IMR-90 (cell line): ENCODE data around the gene RBM28. TPM values are rescaled to one million over a fixed set of nuclear protein-coding genes. Genes with fewer than 3 reads are reported as not detected.

Source experiments
- microRNA-seq, 2 experiments: library from miRNA; stranded (forward) in 1 of 2; unstranded in 1 of 2; fragments of 10-50 nt in 1 of 2; fragments of <30 nt in 1 of 2; gene quantifications in 1 of 2; microRNA quantifications in 1 of 2; one replicate each; pipeline versions ENCODE3 to v1.1.0; 2013 to 2020; ENCODE audit not compliant: insufficient read depth in 1 of 2, insufficient read length in 1 of 2, unreplicated experiment in 1 of 2
- polyA plus RNA-seq, 3 experiments: library from polyadenylated mRNA; depleted of rRNA; stranded (reverse); fragments of >200 nt; gene quantifications; 2 replicates each; pipeline ENCODE4 v1.2.3, GENCODE V29; 2012; ENCODE audit warnings: low replicate concordance in 1 of 3
- small RNA-seq, 5 experiments: library from RNA; depleted of rRNA; stranded (forward); fragments of <200 nt; gene quantifications; one replicate each; pipeline ENCODE3, GENCODE V24; 2012
- total RNA-seq: library from RNA; depleted of rRNA; stranded (reverse); fragments of >200 nt; gene quantifications from 2 replicates; pipeline ENCODE4 v1.2.3, GENCODE V29; 2012; rRNA removed

The RBM28 gene
- total and polyA plus RNA-seq, 2 of the 4 experiments (the other 2 are of a cell fraction): 12.4 to 20.4 TPM

Small RNAs within 50 kb of the gene (microRNA-seq; reads per million reads assigned to microRNA genes)
- not detected for gene RNU7-27P (ENCODE audit: insufficient read depth, insufficient read length)

Small RNAs within 50 kb of the gene (small RNA-seq; reads per million reads assigned to genes)
- gene RNU7-27P: 0 to 1.8 (median 0) reads per million in 5 experiments

Other genes starting within 250 kb of the RBM28 start
- not detected in 2 replicates for gene LEP, start 102.6 kb downstream of the RBM28 start, total RNA-seq
- not detected in 2 replicates for gene LEP, start 102.6 kb downstream of the RBM28 start, polyA plus RNA-seq (2012; rRNA removed)
- gene PRRT4, start 17.8 kb upstream of the RBM28 start, total RNA-seq: not detected in 2 replicates
- not detected in 2 replicates for gene PRRT4, start 17.8 kb upstream of the RBM28 start, polyA plus RNA-seq (2012; rRNA removed)
- 45.3 and 49.5 TPM in 2 replicates for gene IMPDH1, start 66.1 kb upstream of the RBM28 start, total RNA-seq
- 69.3 and 72.0 TPM in 2 replicates for gene IMPDH1, start 66.1 kb upstream of the RBM28 start, polyA plus RNA-seq (2012; rRNA removed)
- gene HILPDA, start 112.0 kb upstream of the RBM28 start, total RNA-seq: 23.6 and 31.2 TPM in 2 replicates
- gene HILPDA, start 112.0 kb upstream of the RBM28 start, polyA plus RNA-seq (2012; rRNA removed): 29.8 and 35.6 TPM in 2 replicates
- gene METTL2B, start 132.8 kb upstream of the RBM28 start, total RNA-seq: 34.2 and 45.8 TPM in 2 replicates
- 14.1 and 18.0 TPM in 2 replicates for gene METTL2B, start 132.8 kb upstream of the RBM28 start, polyA plus RNA-seq (2012; rRNA removed)